ENCODE results near the gene AK1. TPM values are rescaled to one million over a fixed set of nuclear protein-coding genes. Genes with fewer than 3 reads are reported as not detected.
"Not testable (repeated sequence)": the region's sequence is repeated elsewhere in the genome, so short reads cannot be mapped to it uniquely, and the experiment has no call there.

AK1 gene
- total RNA-seq, 2 donors from 2014 or later, result 114 to 141 TPM

DNA sequence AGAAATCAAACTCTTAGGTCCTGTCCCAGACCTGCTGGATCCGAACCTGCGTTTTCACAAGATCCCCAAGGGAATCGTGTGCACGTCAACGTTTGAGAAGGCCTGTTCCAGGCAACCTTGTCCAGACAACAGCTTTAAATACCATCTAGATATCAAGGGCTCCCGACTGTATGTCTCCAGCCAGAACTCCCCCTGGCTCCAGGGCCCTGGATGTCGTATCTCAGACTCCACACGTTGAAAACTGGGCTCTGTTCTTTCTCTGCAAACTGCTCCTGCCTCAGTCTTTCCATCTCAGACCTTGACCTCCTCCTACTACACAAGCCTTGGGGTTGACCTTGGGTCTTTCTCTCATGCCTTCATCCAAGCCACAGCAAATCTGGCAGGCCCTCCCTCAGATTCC is 17.2 kb downstream of the AK1 start:
- intact Hi-C loops (cut with DNase I, micrococcal nuclease), result no loop called here
- ATAC-seq (no peak), DNase-seq (no peak)

DNA sequence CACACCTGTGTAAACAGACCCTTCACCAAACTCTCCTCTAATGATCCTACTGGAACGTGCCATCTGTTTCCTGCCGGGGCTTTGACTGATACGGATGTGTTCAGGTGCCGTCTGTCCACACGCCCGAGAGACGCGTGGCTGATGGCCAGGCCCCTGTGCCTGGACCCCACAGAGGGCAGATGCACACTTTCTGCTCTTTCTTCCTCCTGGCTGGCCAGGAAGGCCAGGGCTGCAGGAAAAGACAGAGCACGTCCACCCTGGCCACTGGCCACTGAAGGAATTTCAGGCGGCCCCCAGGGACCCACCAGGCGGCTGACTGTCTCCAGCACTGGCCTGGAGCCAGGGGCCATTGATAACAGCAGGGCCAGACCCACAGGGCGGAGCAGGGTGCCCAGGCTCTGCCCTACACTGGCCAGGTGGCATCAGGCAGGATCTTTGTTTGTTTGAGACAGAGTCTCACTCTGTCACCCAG is 19.4 kb downstream of the AK1 start:
- ATAC-seq (peak; percentile 65), DNase-seq (no peak)
- intact Hi-C loops (cut with DNase I, micrococcal nuclease), result no loop called here

DNA sequence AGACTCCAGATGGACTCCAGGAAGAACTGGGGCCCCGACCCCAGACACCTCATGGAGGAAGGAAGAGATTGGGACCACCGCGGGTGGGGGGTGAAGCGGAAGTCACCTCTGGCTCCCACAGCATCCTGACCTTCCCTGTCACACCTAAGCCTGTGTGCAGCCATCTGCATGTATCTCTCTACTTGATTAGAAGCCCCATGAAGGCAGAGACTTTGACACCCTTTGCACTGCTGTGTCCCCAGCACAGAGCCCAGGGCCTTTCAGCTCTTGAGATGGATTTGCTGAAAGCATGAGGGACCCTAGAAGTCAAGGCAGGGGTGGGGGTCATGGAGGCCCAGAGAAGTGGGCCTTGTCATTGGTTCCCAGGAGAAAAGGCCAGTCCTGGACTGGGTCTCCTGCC is 20.2 kb downstream of the AK1 start:
- ATAC-seq, result no peak
- intact Hi-C loops (cut with DNase I, micrococcal nuclease), result no loop called here

DNA sequence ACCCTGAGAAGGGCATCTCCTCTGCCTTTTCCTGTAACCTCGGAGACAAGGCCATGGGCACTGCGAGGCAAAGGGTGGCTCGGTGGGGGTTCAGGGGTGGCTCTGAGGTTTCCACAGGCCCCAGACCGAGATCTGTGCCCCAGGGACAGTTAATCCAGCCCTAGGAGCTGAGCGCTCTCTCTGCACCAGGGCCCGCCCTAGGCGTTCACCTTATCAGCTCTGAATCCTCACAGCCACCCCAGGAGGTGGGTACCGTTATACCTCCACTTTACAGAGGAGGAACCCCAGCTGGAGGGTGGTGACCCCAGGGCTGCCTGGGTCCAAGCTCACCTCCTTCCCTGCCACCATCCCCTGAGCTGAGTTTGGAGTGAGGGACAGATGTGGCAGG is 20.8 kb downstream of the AK1 start:
- DNase-seq (no peak), ATAC-seq (no peak)
- intact Hi-C loops (cut with DNase I, micrococcal nuclease), result no loop called here

More for the DNA sequence above, 20.2 kb downstream of the AK1 start:
- no peak for DNase-seq

DNA sequence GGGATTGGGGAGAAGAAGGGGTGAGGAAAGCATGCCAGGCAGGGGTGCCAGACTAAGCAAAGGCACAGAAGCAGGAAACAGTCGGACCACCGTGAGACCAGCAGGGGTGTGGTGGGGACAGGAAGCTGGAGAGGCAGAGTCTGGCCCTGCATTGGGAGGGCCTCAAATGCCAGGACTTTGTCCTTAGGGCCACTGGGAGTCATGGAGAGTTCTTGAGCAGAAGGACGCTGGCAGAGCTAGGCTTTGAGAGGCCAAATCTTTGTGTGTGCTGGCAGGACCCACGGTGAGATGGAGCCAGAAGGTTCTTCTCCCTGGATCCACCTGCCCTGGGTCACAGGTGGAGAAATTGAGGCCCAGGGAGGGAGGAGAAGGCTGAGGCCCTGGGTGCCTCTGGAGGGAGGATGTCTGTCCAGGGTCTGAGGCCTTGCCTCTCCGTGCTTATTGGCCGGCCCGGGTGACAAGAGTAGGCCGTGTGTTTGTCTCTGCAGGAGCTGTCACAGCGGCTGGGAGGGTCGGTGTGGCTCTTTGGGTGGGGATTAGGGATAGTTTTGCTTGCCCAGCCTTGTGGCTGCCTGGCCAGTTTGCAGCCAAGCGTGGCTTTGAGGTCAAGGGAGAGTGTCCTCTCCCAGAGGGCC is 21.3 kb downstream of the AK1 start:
- DNase-seq, result no peak
- intact Hi-C loops (cut with DNase I, micrococcal nuclease), result no loop called here
- no peak for ATAC-seq

DNA sequence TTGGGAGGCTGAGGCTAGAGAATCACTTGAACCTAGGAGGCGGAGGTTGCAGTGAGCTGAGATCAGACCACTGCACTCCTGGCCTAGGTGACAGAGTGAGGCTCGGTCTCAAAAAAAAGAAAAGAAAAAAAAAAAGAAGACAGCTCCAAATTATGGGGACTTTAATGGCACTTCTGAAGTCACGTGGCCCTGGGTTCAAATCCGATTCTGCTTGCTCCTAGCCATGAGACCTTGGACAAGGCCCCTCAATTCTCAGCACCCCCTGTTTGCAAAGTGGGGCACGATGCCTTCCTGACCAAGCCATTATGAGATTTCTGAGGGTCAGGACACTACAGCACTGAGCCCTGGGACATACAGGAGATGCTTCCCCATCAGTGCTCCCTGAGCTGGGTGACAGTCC is 22.0 kb downstream of the AK1 start:
- DNase-seq (no peak), ATAC-seq (no peak)
- intact Hi-C loops (cut with DNase I, micrococcal nuclease), result no loop called here

DNA sequence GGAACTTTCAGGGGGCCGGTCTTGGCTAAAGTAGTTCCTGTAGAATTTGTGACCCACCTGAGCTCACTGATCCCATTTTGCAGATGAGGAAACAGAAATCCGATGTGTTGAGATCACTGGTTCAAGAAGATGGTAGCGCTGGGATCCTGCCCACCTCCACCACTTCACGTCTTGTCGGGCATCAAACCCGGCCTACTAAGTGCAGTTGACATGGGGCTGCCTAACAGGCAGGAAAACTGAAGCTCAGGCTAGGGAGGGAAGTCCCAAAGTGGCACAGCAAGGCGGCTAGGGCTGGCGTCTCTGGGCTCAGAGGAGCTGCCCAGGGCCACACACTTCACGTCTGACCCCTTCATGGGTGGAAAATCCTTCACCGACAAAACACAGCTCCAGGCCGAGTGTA is 22.5 kb downstream of the AK1 start:
- ATAC-seq (no peak), DNase-seq (no peak)
- intact Hi-C loops (cut with DNase I, micrococcal nuclease), result no loop called here

DNA sequence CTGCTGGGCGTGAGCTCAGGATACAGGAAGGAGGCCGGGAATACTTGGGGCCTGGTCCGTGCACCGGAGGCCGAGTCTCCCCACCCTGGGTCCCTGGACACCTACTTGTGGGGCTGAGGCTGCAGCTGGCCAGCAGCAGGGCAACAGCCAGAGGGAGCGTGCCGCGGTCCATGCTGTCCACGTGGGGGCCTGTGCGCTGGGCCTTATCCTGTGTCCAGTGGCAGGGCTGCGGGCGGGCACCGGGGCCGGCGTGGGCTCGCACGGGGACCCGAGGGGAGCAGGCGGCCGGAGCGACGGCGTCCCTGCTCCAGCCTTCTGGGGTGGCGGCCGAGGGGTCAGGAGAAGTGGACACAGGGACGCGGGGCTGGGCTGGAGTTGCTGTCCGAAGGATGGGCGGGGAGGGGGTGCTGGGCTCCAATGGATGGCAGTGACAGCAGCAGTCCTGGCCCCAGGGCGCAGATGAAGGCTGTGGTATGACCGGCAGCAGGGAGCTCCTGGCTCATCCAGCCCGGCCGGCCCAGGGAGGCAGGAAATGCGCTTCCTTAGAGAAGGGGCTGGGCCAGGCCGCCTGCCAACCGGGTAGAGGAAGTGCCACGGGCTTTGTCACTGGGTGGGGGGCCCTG is 23.2 kb downstream of the AK1 start, which contains the start of gene ENG:
TSS of gene ENG (minus strand) at position 475 of the 623 bp plus-strand sequence. CDS start at position 172, 303 bp downstream.
- peak; percentile 58 for ATAC-seq
- peak in 1 of 2 donors; percentile 74 for DNase-seq
- intact Hi-C loops (cut with DNase I, micrococcal nuclease), result no loop called here

DNA sequence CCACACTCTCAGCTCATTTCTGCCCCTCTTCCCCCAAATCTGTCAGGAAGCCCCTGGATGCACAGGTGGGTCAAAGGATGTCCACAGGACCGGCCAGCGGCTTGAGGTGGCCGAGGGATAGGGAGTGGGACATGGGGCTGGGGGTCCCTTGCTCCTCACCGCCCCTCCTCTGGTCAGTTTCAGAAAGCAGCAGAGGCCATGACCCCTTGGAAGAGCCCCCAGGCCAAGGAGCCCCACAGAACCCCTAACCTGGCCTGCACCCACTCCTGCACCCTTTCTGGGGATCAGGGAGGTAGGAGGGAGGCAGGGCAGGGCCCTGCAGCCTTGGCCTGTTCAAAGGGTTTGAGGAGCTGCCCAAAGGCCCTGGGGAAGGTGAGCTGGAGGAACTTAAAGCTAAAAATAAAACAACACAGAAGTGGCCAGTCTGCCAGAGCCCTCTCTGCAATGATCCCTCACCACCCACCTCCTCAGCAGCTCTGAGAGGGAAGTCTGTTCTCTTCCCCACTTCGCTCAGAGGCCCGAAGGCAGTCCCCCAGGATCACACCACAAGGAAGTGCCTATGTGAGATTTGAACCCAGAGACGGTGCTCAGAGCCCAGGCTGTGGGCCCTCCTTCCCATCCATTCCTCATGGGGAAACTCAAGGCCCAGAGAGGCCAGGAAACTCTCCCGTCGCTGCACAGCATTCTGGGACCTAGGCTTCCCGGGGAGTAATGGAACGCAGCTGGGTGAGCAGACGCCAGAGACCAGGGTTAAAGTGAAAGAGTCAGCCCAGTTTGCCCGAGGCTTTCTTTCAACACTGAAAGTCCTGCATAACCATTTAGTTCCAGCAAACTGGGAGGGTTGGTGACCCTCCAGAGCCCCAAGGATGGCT is 23.9 kb downstream of the AK1 start:
- ATAC-seq (no peak), DNase-seq (no peak)
- intact Hi-C loops (cut with DNase I, micrococcal nuclease), result no loop called here

DNA sequence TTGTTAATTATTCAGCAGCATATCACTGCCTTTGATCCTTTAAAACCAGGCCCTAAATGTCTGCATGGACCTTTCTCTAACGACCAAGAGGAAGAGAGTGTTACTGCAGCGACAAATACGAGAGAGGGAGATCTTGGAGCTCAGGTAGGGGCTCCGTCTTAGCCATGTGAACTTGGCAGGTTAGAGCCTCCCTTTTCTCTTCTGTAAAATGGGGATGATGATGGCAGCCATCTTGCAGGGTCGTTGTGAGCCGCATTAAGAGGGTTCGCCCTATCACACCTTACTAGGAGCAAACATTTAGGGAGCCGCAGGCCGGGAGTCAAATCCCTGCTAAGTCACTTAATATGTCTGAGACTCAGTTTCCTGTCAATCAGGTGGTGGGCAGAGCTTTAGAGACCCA is 24.6 kb downstream of the AK1 start:
- ATAC-seq, result no peak
- intact Hi-C loops (cut with DNase I, micrococcal nuclease), result no loop called here
- no peak for DNase-seq

DNA sequence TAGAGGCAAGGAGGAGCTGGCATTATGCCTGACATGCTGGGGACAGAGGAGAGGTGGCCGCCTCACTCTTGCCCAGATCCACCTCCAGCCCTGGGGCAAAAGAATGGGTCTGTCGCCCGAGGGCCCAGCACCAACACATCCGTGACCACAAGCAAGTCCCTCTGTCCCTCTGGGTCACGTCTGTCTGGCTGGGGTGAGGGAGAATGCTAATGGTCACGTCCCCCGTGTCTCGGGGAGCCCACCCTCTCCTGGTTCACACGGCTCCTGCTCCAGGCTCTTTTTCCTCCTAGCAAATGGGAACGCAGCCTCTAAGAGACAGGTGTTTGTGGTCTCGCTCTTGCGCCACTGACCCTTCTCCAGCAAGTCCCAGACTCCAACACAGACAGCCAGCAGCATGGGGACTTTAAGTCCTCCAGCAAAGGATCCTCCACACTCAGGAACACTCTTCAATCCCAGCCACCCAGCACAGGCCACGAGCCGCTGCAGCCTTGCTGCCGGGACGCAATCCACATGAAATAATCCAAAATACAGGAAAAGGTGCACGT is 27.1 kb downstream of the AK1 start:
- no peak for DNase-seq
- intact Hi-C loops (cut with DNase I, micrococcal nuclease), result no loop called here

DNA sequence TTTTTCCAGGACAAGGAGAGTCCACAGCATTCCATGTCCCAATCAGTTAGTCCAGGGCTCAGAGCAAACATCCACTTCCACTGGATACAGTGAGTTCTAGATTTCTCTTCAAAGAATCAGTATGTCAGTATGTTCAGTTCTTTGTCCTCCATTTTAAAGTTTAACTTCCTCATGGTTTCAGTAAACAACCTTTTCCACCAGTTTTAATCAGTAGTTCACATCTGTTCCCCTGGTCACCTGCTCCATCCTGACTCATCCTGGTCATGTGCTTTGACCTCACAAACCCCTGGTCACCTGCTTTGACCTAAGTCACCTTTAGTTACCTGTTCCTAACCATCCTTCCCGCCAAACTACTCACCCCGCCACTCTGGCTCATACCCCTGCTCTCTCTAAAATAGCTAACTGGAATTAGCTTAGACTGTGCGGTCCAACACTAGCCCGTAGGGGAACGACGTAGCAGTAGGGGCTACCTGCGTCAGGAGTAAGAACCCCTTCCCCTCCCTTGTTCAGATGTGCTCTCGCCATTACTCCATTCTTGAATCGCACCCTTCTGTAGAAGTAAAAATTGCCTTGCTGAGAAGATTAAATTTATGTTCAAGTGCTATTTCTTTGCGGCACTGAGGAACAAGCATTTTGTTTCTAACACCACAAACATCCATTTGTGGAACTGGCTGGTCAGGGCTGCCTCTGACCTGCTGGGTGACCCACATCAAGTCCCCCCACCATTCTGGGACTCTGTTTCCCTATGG is 28.5 kb downstream of the AK1 start:
- intact Hi-C loops (cut with DNase I, micrococcal nuclease), result no loop called here
- DNase-seq, result no peak
- no peak for ATAC-seq

More for the DNA sequence above, 27.1 kb downstream of the AK1 start:
- ATAC-seq, result no peak

DNA sequence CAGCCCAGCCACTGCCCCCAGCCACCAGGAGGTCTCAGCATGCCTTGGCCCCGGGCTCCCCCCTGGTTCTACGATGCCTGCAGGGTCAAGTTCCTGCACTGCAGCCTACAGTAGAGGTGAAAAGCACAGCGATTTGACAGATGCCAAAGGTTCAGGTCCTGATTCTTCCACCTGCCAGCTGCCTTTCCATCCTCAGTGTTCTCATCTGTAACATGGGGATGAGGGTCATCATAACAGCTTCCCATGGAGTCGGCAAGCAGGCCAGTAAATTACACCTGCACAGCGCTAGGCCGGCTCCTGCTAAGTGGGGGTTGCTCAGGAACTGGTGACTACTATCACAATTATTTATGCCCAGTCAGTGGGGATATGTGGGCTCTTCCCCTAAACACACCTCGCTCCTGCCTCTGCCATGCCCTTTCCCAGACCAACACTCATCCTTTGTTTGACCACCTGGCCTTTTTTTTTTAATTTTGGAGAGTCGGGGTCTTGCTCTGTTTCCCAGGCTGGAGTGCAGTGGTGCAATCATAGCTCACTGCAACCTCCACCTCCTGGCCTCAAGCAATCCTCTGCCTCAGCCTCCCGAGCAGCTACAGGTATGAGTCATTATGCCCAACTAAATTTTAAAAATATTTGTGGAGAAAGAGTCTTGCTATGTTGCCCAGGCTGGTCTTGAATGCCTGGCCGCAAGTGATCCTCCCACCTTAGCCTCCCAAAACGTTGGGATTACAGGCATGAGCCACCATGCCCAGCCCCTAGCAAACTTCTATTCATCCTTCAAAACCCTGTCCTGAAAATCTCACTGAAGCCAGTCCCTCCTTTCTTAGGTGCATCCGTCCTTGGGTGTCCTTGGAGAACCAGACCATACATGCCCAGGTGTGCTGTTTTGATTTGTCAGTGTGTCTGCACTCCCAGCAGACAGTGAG is 29.4 kb downstream of the AK1 start:
- DNase-seq, result no peak
- no peak for ATAC-seq
- intact Hi-C loops (cut with DNase I, micrococcal nuclease), result no loop called here

DNA sequence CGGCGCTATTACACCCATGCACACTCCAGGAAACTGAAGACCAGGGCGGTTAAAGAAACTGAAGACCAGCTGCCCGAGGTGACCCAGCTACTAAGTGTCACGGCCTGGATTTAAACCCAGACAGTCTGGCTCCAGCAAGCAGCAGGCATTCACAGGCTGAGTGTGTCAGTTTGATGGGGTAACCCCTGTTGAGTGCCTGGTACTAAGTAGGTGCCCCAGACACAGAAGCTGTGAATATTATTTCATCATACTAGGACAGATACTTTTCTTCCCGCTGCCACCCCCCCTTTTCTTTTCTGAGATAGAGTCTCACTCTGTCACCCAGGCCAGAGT is 30.3 kb downstream of the AK1 start:
- intact Hi-C loops (cut with DNase I, micrococcal nuclease), result no loop called here
- no peak for ATAC-seq
- DNase-seq, result no peak

DNA sequence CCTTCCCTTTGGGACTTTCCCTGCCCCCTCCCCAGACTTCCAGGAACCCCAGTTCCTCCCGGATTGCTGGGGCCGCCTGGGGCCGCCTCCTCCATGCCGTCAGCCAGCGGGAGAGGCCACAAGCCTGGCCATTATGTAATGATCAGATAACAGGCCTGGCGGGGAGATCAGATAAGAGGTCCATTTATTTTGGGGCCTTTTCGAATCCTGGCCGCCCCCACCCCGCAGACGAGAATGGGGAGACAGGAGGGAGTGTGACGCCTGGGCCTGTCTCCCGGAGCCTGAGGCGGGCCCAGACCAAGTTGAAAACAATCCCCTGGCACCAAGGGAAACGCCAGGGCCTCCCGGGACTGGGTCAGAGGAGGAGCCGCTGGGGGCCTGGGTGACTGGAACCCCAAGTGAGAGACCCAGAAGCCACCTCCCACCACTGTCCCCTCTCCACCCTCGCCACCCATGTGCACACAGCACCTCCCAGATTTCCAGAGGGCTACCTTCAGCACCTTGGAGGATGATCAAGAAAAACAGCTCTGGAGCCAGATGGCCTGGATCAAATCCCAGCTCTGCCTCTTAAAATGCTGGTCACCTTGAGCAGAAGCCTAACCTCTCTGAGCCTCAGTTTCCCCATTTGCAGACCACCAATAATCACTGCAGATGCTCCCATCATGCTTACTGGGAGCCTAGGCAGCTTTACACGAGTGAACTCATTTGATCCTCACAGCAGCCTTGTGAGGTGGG is 30.9 kb downstream of the AK1 start:
- no peak for ATAC-seq
- intact Hi-C loops (cut with DNase I, micrococcal nuclease), result no loop called here

DNA sequence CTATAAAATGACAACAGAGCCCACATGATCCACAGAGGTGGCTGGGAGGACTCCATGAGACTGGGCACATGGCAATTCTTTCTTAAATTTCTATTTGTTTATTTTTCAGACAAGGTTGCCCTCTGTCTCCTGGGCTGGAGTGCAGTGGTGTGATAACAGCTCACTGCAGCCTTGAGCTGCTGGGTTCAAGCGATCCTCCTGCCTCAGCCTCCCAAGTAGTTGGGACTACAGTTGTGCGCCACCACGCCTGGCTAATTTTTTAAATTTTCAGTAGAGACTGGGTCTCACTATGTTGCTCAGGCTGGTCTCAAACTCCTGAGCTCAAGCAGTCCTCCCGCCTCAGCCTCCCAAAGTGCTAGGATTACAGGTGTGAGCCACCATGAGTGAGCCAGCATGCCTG is 31.9 kb downstream of the AK1 start:
- DNase-seq; intact Hi-C loops (cut with DNase I, micrococcal nuclease); ATAC-seq: not testable (repeated sequence)

More for the DNA sequence above, 30.9 kb downstream of the AK1 start:
- DNase-seq, result no peak

DNA sequence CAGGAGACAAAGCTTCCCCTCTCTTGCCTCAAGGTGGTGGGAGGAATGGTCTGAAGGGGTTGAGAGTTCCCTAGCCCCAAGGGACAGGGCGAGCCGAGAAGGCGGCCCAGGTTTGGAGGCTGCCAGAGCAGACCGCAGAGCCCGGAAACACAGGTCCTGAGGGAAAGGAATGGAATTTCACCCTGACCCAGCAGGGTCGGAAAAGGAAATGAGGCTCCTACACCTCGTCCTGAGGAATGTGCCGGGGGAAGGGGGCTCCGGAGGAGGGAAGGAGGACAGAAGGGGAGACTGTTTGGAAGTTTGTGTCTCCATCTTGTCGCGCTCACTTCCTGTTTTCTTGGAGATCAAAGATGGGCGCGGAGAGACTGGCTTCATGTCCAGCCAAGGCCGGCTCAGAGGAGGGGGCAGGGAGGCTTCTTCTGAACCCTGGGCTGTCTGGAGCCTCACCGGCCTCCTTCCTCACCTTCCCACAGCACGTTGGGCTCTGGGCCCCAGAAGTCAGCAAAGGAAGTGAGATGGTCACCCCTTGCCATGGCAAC is 32.6 kb downstream of the AK1 start:
- intact Hi-C loops (cut with DNase I, micrococcal nuclease), result no loop called here
- ATAC-seq (no peak), DNase-seq (no peak)

Data from left colon (tissue), 2 donors.